IMR-90 (cell line): ENCODE measurements around the gene ZNF407.
A peak's percentile ranks its signal among the peaks of the same experiment; 100 is the strongest.

ENCODE experiments used
- CHD1 ChIP-seq: IDR thresholded peaks from 2 replicates; pipeline ENCODE4 v1.6.1; 2012; ENCODE audit warnings: low read depth, low read length, improper control_type of control experiment
- CTCF ChIP-seq: conservative IDR thresholded peaks from 2 replicates; pipeline ENCODE4 v1.5.1; 2012; ENCODE audit warnings: mild to moderate bottlenecking, low read depth, low read length, improper control_type of control experiment
- MAZ ChIP-seq: IDR thresholded peaks from 2 replicates; pipeline ENCODE4 v1.6.1; 2012; ENCODE audit warnings: low read depth, mild to moderate bottlenecking, low read length, improper control_type of control experiment, moderate library complexity, borderline replicate concordance
- POLR2A ChIP-seq: IDR thresholded peaks from 2 replicates; pipeline ENCODE4 v1.6.1; 2012; ENCODE audit warnings: mild to moderate bottlenecking, low read depth, low read length

- TF ChIP-seq MAZ (peak; percentile 56; the same call in 1 of the 2 replicates), CHD1 (no peak), CTCF (no peak), POLR2A (no peak)
Measured at GRCh38 chr18:74951165-74951760, 353.6 kb downstream of the ZNF407 start.
